K562 (cell line): ENCODE measurements around the gene RGL4. TPM values are rescaled to one million over a fixed set of nuclear protein-coding genes. Genes with fewer than 3 reads are reported as not detected.

Experiments
- CREM ChIP-seq: IDR thresholded peaks from 2 replicates; pipeline ENCODE4 v1.6.1; 2014; ENCODE audit warnings: antibody characterized with exemption, low read depth
- NR4A1 ChIP-seq, 2 experiments: fragments of 250-450 bp in 1 of 2; fragments of 450-650 bp in 1 of 2; sonication (Bioruptor Pico) in 1 of 2; IDR thresholded peaks; 2 replicates each; pipeline versions ENCODE4 v1.4.0 to v1.6.1; 2016 to 2020; ENCODE audit warnings: mild to moderate bottlenecking in 2 of 2, missing compliant biosample characterization in 1 of 2, missing genetic modification characterization in 1 of 2, moderate library complexity in 1 of 2
- RBM15 ChIP-seq: fragments of 200-400 bp; formaldehyde crosslinking; IDR thresholded peaks from 2 replicates; pipeline ENCODE4 v1.6.1; 2018; ENCODE audit warnings: mild to moderate bottlenecking, low read length, moderate library complexity; ENCODE audit not compliant: insufficient read depth
- SETDB1 ChIP-seq: IDR thresholded peaks from one replicate; pipeline ENCODE4 v1.6.1; 2012; ENCODE audit warnings: low read length, control low read depth, inconsistent platforms
- polyA plus RNA-seq, 8 experiments: library from polyadenylated mRNA; depleted of rRNA in 4 of 8; stranded (reverse) in 5 of 8; unstranded in 3 of 8; fragments of >200 nt; fragmentation: Nextera tagmentation in 2 of 8; fragmentation: Illumina TruSeq in 1 of 8; extraction: Ambion mirVana in 2 of 8; extraction: Trizol in 1 of 8; gene quantifications; 2 replicates each; pipeline versions ENCODE4 v1.2.1 to v1.2.3, GENCODE V29; 2011 to 2014; ENCODE audit warnings: inconsistent platforms in 1 of 8, missing spikeins in 1 of 8
- total RNA-seq, 7 experiments: library from RNA; depleted of rRNA in 6 of 7; stranded (reverse); fragments of >200 nt in 6 of 7; fragmentation: Illumina TruSeq in 2 of 7; extraction: Trizol in 2 of 7; gene quantifications; 2 replicates each; pipeline versions ENCODE4 v1.2.1 to v1.2.3, GENCODE V29; 2011 to 2021; ENCODE audit warnings: low replicate concordance in 1 of 7
- TF ChIP-seq, protein P1 (sequence below), 2 experiments: fragments of 450-650 bp; formaldehyde crosslinking in 1 of 2; IDR thresholded peaks; 2 replicates each; pipeline versions ENCODE4 v1.4.0 to v1.6.1; 2014 to 2020; ENCODE audit warnings: mild to moderate bottlenecking in 2 of 2, borderline replicate concordance in 1 of 2, low read depth in 1 of 2
- TF ChIP-seq, protein P2 (sequence below): sonication (generic); formaldehyde crosslinking; IDR thresholded peaks from 2 replicates; pipeline ENCODE4 v1.8.0; 2022; ENCODE audit warnings: mild to moderate bottlenecking, missing genetic modification reagents
- TF ChIP-seq, protein P3 (sequence below), 3 experiments: fragments of 200-800 bp in 1 of 3; sonication (Bioruptor generic) in 1 of 3; sonication (generic) in 1 of 3; formaldehyde crosslinking in 1 of 3; IDR thresholded peaks; 2 replicates each; pipeline versions ENCODE4 v1.6.1 to v1.8.0; 2016 to 2022; ENCODE audit warnings: mild to moderate bottlenecking in 2 of 3, missing compliant biosample characterization in 2 of 3, missing genetic modification characterization in 2 of 3, missing genetic modification reagents in 1 of 3

The RGL4 gene
- total and polyA plus RNA-seq, 9 of the 15 experiments (the other 6 are each of a cell fraction or from before 2014, with no cell fraction given): not detected

DNA sequence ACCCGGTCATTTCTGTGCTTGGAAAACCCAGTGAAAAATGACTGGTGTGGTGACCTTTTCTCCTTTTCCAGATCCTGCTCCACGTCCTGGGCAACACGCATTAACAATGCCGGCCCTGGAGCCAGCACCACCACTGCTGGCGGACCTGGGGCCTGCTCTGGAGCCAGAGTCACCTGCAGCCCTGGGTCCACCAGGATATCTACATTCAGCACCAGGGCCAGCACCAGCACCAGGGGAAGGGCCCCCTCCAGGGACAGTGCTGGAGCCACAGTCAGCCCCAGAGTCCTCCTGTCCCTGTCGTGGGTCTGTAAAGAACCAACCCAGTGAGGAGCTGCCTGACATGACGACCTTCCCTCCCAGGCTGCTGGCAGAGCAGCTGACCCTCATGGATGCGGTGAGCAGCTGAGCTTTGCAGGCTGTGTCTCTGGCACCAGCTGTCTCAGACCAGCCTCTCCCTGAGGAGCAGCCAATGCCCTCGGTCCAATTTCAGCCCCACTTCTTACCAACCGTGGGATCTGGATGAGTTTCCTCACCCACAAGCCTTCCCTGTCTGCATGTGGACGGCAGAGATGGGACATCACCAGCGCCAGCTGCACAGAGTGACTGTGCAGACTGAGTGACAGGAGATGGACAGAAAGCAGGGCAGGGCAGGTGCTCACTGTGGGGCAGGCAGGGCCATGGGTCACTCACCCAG lies 1.9 kb downstream of the RGL4 start (continued):
- TF ChIP-seq, protein P1, sequence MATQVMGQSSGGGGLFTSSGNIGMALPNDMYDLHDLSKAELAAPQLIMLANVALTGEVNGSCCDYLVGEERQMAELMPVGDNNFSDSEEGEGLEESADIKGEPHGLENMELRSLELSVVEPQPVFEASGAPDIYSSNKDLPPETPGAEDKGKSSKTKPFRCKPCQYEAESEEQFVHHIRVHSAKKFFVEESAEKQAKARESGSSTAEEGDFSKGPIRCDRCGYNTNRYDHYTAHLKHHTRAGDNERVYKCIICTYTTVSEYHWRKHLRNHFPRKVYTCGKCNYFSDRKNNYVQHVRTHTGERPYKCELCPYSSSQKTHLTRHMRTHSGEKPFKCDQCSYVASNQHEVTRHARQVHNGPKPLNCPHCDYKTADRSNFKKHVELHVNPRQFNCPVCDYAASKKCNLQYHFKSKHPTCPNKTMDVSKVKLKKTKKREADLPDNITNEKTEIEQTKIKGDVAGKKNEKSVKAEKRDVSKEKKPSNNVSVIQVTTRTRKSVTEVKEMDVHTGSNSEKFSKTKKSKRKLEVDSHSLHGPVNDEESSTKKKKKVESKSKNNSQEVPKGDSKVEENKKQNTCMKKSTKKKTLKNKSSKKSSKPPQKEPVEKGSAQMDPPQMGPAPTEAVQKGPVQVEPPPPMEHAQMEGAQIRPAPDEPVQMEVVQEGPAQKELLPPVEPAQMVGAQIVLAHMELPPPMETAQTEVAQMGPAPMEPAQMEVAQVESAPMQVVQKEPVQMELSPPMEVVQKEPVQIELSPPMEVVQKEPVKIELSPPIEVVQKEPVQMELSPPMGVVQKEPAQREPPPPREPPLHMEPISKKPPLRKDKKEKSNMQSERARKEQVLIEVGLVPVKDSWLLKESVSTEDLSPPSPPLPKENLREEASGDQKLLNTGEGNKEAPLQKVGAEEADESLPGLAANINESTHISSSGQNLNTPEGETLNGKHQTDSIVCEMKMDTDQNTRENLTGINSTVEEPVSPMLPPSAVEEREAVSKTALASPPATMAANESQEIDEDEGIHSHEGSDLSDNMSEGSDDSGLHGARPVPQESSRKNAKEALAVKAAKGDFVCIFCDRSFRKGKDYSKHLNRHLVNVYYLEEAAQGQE (IDR thresholded peaks at IDR 0.05; ENCODE audit: borderline replicate concordance): peak; percentile 86
- TF ChIP-seq, protein P1 (CRISPR knock-in tag; IDR thresholded peaks at IDR 0.05; ENCODE audit: low read depth): no peak
- TF ChIP-seq, protein P2, sequence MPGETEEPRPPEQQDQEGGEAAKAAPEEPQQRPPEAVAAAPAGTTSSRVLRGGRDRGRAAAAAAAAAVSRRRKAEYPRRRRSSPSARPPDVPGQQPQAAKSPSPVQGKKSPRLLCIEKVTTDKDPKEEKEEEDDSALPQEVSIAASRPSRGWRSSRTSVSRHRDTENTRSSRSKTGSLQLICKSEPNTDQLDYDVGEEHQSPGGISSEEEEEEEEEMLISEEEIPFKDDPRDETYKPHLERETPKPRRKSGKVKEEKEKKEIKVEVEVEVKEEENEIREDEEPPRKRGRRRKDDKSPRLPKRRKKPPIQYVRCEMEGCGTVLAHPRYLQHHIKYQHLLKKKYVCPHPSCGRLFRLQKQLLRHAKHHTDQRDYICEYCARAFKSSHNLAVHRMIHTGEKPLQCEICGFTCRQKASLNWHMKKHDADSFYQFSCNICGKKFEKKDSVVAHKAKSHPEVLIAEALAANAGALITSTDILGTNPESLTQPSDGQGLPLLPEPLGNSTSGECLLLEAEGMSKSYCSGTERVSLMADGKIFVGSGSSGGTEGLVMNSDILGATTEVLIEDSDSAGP (CRISPR knock-in tag): no peak
- TF ChIP-seq NR4A1 (CRISPR knock-in tag; IDR thresholded peaks at IDR 0.05) (no peak), NR4A1 (tag; IDR thresholded peaks at IDR 0.05) (no peak), SETDB1 (no peak), CREM (no peak), RBM15 (no peak)
- TF ChIP-seq, protein P3, sequence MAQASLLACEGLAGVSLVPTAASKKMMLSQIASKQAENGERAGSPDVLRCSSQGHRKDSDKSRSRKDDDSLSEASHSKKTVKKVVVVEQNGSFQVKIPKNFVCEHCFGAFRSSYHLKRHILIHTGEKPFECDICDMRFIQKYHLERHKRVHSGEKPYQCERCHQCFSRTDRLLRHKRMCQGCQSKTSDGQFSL (CRISPR knock-in tag; IDR thresholded peaks at IDR 0.05): no peak
- TF ChIP-seq, protein P3 (tag; IDR thresholded peaks at IDR 0.05): no peak
